Suppressor macrophage treated with lipopolysaccharide for 4 hours (primary cell): ENCODE data around the gene RBP7.

Source experiments
- DNase-seq: peaks from one replicate; pipeline ENCODE4 v3.0.0-alpha.2; 2020

The RBP7 gene

DNA sequence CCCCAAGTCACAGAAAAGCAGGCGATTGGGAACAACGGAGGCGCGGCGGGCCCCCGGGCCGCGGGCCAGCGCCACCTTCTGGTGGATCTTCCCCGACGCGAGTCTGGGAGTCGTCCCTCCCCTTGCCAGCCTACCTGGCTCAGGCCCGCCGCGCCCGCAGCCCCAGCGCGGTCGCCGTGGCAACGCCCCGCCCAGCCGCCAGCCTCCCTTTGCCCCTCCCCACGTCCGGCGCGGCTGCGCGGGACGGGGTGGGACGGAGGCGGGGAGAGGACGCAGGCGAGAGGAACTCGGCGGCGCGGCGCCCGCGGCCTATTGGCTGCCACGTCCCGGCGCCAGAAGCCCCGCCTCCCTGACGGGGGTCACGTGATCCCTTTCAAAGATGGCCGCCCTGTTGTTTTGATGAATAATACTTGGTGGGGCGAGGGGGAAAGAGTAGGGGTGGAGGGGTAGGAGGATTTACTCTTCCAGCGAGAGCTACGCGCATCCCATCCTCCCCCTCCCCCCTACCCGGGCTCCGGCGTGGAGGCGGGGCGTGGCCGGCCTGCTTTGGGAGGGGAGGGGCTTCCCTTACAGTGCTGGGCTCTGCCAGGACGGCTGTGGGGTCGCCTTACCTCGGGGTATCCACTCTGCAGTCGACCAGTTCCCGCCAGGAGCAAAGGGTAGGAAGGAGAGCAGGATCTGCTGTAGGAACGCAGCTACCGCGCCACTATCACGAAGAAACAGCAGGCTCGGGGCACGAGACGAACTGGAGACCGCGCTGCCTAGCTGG lies 35.7 kb downstream of the RBP7 start, which contains the start of gene UBE4B:
Gene UBE4B, plus strand, starts transcription at position 369 of the 769 bp plus-strand sequence. CDS start 713 bp downstream, outside the sequence.
- peak; percentile 100 for DNase-seq

DNA sequence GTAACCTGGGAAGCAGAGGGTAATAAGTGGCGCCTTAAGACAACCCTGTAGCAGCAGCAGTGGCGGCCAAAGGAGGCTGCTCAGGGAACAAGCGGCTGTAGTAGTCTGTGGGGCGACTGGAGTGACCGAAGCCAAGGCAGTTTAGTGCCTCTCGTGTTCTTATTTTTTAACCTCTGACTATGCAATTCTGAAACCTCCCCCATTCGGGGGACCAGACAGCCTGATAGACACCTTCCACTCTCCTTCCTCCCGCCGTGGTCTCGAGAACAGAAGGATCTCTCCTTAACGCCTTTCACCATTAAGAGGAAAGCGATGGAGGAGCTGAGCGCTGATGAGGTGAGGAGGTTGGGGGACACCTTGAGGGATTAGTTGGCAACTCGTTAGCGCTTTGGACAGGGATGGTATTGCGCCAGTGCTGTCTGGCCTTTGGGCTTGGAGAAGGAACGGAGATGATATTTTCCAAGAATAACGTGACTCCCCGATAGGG lies 36.4 kb downstream of the RBP7 start:
- DNase-seq = peak; percentile 35

DNA sequence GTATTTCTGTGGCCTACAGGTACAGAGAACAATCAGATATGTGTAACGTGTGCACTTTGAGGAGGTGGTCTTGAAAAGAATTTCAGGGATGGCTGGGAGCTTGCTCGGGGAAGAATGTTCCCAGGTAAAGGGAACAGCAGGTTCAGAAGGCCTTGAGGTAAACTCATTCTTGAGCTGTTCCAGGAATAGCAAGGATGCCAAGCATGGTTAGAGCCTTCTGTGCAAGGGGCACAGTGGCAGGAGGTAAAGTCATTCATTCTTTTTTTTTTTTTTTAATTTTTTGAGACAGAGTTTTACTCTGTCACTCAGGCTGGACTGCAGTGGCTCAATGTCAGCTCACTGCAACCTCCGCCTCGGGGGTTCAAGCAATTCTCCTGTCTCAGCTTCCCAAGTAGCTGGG lies 45.7 kb downstream of the RBP7 start:
- no peak for DNase-seq

DNA sequence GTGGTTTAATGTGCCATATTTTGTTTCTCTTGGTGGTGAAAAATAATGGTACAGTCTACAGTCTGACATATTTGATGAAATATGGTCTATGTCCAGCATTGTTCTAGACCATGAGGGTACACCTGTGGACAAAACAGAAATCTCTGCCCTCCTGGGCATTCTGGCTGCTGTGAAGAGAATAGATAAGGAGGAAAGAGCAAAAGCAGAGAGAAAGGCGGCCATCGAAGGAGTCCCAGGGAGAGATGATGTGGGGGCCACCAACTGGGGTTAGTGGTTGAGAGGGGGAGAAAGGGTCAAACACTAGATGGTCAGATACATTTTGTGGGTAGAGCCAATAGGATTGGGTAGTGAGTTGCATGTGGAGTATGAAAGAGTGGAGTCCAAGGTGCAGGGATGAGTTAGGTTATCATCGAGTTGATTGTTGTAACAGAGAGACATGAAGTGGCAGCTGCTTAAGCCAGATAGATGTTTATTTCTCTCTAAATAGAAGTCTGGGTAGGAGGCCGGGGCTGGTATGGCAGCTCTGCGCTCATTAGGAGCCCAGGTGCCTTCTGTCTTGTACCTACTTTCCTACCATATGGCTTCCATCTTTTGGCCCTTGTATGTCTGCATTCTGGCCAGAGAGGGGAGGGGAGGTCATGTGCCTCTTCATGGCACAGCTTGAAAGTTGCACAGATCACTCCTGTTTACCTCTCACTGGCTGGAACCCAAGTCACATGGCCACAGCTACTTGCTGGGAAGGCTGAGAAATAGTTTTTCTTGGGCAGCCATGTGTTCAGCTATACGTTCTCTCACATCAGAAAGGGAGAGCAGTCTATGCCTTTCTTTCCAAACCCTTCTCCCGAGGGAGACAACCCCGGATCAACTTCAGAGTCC lies 48.7 kb downstream of the RBP7 start:
- DNase-seq = no peak

DNA sequence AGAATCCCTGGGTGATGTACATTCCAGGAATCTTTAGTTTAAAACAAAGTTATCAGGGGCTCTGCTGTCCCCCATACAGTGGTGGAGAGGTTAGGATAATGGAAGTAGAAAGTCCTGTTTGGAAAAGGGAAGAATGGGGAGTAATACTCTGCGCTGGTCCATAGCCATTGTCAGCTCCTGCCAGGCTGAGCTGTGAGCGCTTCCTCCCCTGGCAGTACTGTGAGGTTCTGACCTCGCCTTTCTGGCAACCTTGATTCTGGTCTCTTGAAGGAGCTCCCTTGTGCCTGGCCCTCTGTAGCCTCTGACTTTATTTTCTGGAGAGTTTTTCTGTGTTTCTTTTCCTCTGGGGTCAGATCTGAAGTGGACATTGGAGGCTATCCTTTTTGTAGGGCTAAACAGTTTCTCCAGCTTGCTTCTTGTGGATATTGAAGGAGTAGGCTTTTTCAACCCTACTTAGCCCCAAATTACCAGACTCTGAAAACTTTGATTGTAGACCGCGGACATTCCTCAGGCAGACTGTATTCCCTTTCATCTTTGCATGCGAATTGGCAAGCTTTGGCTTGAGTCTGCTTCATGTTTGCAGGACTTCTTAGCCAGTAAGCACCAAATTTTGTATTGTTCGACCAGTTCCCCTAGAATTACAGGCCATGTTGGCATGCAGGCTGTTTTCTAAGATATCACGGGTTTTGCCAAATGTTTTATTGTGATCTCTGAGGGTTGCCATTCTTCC lies 49.5 kb downstream of the RBP7 start:
- no peak for DNase-seq

DNA sequence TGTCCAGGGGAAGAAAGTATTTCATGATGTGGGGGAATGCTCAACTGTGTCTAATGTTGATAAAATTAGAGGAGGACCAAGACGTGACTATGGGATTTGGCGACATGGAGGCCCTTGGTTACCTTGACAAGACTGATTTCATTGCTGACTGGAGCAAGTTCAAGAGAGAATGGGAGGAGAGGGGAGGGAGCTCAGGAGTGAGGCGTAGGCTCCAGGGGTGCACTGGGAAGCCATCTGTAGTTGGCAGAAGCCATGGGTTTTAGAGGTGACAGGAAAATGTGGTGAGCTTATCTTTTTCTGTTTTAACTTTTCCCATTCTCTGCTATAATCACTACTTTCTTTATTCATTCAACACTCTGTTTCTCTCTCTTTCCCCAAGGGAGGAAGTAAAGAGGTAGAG lies 51.6 kb downstream of the RBP7 start:
- DNase-seq = no peak

DNA sequence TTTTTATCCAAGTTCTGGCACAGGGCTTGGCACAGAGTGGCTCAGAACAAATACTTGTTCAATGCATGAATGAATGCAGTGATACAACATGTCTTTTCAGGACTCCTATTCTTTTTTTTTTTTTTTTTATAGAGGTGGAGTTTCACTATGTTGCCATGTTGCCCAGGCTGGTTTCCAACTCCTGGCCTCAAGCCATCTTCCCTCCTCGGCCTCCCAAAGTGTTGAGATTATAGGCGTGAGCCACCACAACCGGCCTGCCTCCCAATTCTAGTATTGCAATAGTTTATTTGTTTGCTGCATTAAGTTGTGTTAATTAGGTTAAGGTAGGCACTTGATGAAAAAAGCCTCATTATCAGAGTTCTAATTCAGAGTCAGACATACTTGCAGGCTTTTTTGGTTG lies 53.6 kb downstream of the RBP7 start:
- no peak for DNase-seq

DNA sequence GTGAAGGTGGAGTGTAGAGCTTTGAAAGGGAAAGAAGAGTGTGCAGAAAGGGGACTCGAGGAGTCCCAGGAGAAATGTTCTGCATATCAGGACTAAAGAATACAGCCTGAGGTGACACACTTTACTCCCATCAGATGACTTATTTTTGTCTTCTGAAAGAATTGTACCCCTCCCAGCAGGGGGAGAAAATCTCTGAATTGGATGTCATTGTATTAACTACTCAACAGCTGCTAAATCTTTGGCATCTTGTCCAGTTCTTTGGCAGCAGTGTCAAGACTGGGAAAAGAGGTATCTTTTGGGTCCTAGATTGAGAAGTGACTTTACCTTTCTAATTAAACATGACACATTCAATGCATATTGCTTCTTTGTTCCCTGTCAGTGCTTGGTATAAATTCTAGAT lies 54.6 kb downstream of the RBP7 start:
- DNase-seq = no peak

DNA sequence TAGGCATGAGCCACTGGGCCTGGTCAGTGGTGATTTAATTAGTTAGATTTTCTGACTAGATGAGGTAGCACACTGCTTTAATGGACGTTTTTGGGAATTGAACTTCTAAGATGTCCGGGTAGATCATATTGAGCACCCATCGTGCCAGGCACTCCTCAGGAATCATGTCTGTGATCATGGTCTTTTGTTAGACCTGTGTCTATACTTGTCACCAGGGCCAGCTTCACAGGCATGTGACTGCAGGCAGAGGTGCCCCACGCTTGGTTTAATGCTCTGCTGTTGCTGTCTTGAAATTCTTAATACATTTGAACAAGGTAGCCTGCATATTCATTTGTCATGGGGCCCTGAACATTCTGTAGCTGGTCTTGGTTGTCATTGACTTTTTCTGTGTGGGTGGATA lies 55.3 kb downstream of the RBP7 start:
- no peak for DNase-seq

DNA sequence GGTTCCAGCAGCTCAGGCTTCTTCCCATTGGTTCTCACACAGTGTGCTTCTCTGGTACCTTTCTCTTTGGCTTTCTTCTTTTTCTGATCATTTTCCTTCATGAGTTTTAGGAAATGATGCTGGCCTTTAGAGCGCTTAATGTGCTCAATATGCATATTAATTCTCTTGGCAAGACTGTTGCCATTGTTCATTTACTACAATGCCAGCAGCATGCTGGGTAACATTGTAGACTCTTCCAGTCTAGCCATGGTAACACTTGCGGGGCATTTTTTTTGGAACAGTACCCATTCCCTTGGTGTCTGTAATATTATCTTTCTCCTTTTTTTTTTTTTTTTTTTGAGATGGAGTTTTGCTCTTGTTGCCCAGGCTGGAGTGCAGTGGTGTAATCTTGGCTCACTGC lies 57.4 kb downstream of the RBP7 start:
- no peak for DNase-seq

DNA sequence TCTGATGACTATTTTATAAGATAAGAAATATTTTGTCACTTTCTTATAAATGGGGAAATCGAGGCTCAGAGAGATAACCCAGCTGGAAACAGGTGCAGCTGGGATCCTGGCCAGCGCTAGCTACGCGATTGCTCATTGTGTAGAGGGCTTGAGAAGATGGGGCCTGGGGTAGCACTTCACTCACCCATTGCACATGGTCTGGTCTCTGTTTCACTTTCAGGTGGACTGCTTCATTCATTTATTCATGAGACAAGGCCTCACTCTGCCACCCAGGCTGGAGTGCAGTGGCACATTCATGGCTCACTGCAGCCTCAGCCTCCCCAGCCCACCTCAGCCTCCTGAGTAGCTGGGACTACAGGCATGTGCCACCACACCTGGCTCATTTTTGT lies 59.6 kb downstream of the RBP7 start:
- DNase-seq = peak; percentile 39

DNA sequence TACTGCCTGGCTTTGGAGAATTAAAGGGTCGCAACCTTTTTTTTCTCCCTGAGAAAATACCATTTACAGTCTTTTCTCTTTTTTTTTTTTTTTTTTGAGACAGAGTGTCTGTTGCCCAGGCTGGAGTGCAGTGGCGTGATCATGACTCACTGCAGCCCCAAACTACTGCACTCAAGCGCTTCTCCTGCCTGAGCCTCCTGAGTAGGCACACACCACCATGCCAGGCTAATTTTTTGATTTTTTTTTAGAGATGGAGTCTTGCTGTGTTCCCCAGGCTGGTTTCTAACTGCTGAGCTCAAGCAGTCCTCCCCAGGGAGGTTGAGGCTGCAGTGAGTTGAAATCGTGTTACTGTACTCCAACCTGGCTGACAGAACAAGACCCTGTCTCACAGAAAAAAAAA lies 60.3 kb downstream of the RBP7 start:
- DNase-seq = peak; percentile 44

DNA sequence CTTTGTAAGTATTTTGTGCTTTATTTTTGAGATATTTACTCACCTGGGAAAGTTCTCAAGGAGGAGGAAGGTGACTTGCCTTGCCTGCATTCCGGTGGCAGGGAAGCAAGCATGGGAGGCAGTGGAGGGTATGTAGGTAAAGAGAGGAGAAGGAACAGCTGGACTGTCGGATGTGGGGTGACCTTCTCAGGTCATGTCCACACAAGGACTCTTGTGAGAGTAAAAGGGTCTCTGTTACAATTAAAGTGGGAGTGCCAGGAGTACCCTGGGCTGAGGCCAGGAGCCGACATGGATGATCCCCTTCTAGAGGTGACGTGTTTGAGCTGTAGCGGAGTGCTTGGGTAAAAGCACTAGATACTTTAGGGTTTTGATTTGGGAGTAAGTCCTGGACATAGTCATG lies 60.8 kb downstream of the RBP7 start:
- no peak for DNase-seq

DNA sequence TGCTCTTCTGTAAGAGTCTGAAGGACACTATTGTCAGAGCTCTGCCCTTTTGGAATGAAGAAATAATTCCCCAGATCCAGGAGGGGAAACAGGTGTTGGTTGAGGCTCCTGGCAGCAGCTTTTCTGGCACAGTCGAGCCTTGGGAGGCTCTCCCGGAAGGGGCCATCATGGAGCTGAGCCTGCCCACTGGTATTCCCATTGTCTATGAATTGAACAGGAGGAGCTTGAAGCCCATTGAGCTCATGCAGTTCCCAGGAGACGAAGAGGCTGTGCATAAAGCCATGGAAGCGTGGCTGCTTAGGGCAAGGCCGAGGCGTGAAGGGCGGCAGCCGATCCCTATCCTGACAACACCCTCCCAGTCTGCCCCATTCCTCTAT lies 62.3 kb downstream of the RBP7 start:
- no peak for DNase-seq

DNA sequence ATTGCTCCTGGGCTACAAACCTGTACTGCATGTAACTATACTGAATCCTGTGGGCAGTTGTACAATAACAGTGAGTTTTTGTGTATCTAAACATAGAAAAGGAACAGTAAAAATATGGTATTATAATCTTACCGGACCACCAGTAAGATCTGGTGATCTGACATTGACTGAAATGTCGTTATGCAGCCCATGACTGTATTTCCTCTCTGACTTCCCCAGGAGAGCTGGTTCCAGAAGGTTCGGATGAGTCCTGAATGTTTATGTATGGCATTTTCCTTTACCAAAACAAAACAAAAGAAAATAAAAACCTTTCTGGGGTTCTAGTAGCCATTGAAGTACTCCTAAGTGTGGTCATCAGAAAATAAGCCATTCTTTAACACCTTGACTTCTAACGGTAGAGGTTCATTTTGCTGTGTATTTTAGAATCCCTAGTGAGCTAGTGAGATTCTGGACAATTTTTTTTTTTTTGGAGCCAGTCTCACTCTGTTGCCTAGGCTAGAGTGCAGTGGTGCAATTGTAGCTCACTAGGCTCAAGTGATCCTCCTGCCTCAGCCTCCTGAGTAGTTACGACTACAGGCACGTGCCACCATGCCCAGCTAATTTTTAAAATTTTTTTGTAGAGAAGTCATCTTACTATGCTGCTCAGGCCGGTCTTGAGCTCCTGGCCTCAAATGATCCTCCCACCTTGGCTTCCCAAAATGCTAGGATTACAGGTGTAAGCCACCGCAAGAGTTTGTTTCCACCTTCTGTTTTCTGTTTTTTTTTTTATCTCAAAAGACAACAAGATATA lies 63.5 kb downstream of the RBP7 start:
- DNase-seq = no peak

DNA sequence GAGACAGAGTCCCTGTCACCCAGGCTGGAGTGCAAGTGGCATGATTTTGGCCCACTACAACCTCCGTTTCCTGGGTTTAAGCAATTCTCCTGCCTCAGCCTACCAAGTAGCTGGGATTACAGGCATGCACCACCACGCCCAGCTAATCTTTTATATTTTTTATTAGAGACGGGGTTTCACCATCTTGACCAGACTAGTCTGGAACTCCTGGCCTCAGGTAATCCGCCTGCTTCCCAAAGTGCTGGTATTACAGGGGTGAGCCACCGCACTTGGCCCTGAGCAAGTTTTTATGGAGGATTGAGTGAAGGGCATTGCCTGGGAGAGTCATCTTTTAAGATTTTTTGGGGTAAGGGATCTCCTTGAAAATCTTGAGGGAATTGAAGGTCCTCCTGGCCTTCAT lies 64.2 kb downstream of the RBP7 start:
- DNase-seq = no peak

DNA sequence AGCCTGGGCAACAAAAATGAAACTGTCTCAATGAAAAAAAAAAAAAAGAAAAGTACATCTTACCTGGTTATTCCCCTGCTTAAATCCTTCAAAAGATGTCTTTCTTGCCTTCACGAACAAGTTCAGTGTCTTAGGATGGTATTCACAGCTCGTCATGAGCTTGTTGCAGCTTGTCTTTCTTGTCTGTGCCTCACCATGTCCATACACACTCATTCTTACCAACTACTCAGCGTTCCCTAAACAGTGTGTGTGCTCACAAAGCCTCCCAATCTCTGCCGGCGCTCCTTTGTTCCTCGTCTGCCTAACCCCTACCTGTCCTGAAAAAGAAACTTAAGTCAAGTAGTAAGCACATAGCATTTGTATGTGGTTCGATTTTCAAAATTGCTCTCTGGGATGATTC lies 66.8 kb downstream of the RBP7 start:
- DNase-seq = no peak

DNA sequence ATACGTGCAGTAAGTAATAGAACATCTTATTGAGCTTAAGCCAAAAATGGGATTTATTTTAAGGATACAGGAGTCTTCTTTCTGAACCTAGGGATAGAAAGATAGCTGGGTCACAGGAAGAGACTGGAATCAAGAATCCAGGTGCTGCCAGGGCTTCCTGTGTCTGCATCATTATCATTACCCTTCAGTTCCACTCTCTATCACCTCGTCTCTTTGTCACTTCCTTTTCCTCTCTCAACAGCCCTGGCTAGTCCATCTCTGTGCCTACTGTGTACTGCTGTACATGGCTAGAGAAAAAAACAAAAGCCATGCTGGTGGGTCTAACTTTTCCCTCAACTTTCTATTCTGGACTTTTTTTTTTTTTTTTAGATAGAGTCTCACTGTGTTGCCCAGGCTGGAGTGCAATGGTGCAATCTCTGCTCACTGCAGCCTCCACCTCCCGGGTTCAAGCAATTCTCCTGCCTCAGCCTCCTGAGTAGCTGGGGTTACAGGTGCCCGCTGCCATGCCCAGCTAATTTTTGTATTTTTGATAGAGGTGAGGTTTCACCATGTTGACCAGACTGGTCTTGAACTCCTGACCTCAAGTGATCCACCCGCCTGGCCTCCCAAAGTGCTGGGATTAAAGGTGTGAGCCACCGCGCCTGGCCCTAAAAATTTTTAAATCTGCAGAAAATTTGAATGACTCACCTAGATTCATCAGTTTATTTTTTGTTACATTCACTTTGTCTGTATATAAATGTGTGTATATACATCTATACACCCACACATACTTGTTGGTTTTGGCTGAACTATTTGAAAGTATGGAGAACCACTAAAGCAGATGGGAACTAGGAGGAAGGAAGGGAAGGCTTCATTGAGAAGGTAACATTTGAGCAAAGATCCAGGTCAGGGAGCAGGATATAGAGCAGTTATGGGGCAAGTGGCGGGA lies 67.7 kb downstream of the RBP7 start:
- no peak for DNase-seq

DNA sequence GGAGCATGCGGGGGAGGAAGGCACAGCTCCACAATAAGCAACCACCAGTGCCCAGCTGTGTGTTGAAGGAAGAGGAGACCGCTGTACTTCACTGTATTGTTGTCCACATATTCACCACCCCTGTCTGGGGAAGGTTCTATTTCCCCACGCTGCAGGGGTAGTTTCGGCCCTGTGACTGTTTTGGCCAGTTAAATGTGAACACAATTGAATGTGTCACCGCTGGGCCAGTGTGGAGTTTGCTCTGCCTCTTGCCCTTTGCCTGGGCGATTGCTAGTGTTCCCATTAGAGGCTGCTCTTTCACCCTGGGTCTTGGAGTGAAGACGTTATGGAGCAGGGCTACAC lies 68.3 kb downstream of the RBP7 start:
- DNase-seq = peak; percentile 77
